DMS 273 (cell line): ENCODE data around the gene LAMTOR4.
A peak's percentile ranks its signal among the peaks of the same experiment; 100 is the strongest.

Experiments
- DNase-seq: peaks from one replicate; lab custom pipeline; 2025; ENCODE audit not compliant: unreplicated experiment; lab: John Stamatoyannopoulos, UW

Gene LAMTOR4

DNA sequence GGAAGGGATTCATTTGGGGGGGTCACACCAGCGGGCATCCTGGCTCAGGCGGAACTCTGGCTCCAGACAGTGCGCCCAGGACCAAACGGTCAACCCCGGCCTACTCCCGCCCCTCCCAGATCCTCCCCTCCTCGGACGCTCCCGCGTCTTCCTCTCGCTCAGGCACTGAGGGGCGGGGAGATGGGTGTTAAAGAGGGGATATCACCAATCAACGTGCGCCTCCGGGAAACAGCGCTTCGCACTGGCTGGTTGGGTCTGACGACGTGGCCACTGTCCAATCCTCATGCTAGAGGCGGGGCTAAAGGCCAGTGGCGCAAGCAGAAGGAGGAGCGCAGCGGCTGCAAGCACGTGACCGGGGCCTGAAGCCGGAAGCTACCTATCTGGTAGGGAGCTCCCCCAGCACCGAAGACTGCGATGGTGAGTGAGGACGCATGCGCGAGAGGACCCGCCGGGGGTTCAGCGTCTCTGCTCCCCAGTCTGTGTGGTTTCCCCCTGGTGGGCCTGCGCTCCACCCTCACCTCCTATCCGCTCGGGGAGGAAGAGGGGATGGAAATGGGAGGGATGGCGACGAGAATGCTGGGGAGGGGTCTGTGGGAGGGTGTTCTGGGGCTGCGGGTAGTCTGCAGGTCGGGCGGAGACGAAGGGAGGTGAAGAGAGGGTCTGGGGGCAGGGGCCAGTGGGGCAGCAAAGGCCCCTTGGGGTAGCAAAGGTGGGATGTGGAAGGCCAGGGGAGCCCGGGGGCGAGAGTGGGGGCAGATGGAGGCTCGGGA lies at the start of gene LAMTOR4:
Gene LAMTOR4, plus strand, starts transcription at position 360 of the 770 bp plus-strand sequence. Its CDS starts 55 bp downstream, at position 415.
- DNase-seq, result peak; percentile 100

DNA sequence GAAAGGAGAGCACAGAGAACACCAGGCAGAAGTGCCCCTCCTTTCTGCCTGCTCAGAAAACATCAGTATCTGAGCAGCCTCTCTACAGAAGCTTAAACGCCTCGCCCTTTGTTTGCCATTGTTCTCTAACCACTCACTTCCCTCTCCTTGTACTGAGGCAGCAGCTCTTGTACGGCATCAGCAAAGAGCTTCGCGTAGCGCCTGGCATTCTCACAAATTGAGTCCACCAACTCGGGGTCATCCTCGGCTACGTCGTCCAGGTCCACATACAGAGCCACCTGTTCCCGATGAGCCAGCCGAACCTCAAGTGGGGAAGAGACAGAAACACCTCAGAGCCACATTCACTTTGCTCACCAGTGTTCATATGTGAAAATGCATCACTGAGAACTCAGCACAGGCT lies 49.3 kb upstream of the LAMTOR4 start:
- DNase-seq, result no peak

- DNase-seq, result peak; percentile 99
Measured at GRCh38 chr7:100100420-100101015, 48.2 kb upstream of the LAMTOR4 start.

DNA sequence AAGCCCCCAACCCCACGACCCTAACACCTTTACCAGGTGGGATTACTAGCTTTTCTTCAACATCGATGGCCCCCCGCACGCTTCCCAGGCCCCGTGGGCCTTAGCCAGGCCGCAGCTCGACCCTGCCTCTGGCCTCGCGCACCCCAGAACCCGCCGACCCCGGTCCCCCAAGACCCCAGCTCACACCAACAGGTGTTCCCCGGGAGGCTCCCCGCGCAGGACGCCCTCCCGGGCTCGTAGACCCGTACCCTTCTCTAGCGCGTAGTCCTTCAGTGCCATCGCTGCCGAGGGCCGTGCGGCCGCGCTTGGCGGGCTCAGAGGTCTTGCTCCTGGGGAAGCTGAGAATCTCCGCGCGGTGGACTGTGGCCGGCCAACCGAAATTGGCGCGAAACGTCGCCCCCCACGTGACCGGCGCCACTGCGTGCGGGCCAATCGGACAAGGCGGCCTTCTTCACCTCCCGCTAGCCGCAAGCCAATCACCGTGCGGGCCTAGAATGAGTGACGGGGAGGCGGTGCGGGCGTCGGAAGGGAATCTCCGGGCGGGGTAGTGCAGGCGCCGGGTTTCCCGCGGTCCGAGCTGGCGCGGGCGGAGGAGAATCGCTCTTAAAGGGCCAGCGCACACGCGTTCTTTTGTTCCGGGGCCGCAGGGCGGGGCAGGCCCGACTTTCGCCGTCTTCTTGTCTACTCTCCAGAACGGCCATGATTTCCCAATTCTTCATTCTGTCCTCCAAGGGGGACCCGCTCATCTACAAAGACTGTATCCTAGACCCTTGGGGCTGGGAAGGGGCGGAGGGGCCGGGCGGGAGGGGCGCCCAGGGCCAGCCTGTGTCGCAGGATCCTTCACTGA lies 47.5 kb upstream of the LAMTOR4 start, which contains the start of the genes AP4M1 and MCM7:
Gene AP4M1, plus strand, starts transcription at position 628 of the 847 bp plus-strand sequence. Its CDS starts 72 bp downstream, at position 700.
Gene MCM7, minus strand, starts transcription at position 382 of the 847 bp plus-strand sequence. Its CDS starts 103 bp downstream, at position 279.
- DNase-seq, result peak; percentile 100

DNA sequence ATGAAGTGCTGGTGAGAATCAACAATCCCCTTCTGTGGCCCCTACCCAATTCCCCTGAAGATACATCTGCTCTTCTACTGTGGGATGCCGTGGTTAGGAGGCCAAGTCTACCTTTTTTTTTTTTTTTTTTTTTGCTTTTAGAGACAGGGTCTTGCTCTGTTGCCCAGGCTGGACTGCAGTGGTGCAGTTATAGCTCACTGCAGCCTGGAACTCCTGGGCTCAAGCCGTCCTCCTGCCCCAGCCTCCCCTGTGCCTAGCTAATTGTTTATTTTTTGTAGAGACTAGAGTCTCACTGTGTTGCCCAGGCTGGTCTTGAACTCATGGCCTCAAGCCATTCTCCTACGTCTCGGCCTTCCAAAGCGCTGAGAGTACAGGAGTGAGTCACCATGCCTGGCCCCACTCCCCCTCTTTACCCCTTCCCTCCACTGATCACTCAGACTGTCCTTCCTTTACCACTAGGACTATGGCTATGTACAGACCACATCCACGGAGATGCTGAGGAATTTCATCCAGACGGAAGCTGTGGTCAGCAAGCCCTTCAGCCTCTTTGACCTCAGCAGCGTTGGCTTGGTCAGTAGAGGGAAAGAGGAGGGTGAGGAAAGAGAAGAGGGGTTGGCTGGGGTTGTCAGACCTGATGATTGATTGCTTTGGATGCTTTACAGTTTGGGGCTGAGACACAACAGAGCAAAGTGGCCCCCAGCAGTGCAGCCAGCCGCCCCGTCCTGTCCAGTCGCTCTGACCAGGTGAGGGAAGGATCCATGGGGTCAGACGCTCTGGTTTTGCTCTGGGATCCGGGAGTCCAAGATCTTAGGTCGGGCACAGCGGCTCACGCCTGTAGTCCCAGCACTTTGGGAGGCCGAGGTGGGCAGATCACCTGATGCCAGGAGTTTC lies 45.5 kb upstream of the LAMTOR4 start:
- no peak for DNase-seq

- no peak for DNase-seq
Measured at GRCh38 chr7:100105534-100105933, 43.2 kb upstream of the LAMTOR4 start.

DNA sequence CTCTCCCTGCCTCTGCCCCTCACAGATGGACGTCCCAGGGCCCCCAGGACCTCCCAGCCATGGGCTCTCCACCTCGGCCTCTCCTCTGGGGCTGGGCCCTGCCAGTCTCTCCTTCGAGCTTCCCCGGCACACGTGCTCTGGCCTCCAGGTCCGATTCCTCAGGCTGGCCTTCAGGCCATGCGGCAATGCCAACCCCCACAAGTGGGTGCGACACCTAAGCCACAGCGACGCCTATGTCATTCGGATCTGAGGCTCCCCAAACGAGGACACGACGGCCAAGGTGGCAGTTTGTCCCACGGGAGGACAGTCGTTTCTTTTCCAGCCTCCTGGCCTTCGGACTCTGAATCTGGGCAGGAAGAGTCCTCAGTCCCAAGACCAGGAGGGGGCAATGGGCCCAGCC lies 42.1 kb upstream of the LAMTOR4 start:
- DNase-seq, result no peak

GRCh38 chr7:100107125-100107737 lies 41.5 kb upstream of the LAMTOR4 start:
- no peak for DNase-seq

GRCh38 chr7:100107890-100108289 lies 40.8 kb upstream of the LAMTOR4 start:
- DNase-seq, result no peak

GRCh38 chr7:100109521-100110163 lies 39.1 kb upstream of the LAMTOR4 start:
- DNase-seq, result no peak

GRCh38 chr7:100111156-100111555 lies 37.6 kb upstream of the LAMTOR4 start:
- DNase-seq, result no peak

GRCh38 chr7:100111914-100112313 lies 36.8 kb upstream of the LAMTOR4 start:
- DNase-seq, result no peak

DNA sequence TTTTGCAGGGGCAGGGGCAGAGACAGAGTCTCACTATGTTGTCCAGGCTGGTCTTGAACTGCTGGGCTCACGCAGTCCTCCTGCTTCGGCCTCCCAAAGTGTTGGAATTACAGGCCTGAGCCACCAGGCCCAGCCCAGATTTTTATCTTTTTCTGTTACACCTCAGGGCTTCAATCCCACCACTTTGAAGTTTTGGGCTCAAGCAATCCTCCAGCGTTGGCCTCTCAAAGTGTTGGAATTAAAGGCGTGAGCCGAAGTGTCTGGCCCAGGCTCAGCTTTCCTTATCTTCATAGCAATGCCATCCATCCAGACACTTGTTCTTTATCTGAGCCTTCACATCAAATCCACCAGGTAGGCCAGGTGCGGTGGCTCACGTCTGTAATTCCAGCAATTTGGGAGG lies 33.7 kb upstream of the LAMTOR4 start:
- no peak for DNase-seq

GRCh38 chr7:100118388-100119071 lies 30.2 kb upstream of the LAMTOR4 start:
- no peak for DNase-seq

DNA sequence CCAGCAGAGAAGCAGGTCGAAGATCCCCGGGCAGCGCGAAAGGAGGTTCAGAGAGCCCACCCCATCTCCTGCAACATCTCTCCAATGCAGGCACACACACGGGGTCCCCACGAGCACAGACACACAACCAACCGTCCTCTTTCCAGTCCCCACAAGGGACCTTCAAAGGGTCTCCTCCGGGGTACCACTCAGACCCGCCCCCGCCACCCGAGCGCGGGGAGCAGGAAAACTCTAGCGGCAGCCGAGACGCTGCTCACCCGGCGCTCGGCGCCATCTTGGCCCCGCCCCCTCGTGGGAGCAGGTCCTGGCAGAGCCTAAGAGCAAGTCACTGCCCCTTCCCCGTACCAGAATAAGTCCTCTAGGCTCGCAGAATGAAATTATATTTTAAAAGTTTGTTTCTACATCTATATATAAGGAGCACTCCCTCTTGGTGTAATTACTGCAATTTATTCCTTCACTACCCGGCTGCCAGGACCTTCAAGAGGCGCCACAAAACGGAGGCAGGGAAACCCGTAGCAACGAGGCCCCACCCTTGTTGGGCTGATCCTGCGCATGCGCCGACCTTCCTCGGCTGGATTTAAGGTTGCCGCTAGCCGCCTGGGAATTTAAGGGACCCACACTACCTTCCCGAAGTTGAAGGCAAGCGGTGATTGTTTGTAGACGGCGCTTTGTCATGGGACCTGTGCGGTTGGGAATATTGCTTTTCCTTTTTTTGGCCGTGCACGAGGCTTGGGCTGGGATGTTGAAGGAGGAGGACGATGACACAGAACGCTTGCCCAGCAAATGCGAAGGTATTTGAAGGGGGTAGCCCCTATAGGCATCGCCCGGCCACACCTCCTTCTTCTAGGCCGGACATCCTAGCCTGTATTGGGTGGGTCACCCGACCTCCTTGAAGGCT lies 29.4 kb upstream of the LAMTOR4 start, which contains the start of the genes CNPY4 and TAF6:
Gene CNPY4, plus strand, starts transcription at position 563 of the 898 bp plus-strand sequence. Its CDS starts 111 bp downstream, at position 674.
Gene TAF6, minus strand, starts transcription at position 287 of the 898 bp plus-strand sequence. CDS start 5,149 bp downstream, outside the sequence.
- DNase-seq, result peak; percentile 99

DNA sequence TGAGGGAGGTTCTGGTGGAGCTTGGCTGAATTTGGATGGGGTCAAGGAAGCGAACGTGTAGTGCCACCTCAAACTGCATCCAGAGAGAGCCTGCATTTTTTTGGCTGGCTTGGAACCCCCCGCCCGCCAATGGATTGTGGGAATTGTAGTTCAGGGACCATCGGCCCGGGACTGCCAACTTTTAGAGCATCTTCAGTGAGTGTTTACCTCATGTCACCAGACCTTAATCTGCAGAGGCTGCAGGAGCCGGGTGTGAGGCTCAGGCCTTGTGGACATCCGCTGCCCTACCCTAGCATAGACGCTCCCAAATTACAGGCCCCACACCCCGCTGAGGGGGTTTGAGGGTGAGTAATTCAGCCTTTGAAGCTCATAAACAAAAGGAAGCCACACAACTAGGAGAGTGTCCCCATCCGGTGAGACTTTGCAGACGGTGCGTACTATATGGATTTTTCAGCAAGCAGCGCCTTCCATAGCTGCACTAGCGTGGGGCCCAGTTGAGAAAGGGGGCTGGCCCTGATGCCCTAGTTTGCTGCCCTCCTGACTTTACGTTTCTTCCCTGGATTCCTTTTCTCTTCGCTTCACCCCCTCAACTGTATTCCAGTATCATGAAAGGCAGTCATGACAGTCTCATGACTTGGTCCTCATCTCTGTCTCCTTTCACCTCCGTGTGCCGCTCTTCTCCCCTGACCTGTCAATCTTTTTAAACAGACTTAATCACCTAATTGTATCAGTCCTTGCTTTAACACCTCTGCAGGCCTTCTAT lies 28.6 kb upstream of the LAMTOR4 start:
- DNase-seq, result peak; percentile 92

DNA sequence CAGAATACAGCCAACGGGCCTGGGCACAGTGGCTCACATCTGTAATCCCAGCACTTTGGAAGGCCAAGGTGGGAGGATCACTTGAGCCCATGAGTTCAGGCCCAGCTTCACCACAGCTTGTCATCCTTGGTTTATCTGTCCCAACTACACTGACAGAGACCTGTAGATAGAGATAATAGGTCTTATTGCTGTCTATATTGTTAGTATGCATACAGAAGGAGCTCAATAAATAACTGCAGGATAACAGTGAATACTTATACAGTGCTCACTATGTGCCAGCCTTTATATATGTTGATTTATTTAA lies 28.0 kb upstream of the LAMTOR4 start:
- no peak for DNase-seq
